OCI-LY1 (cell line): ENCODE measurements around the gene NLRP9.

Source experiments
- H2AFZ ChIP-seq: fragments of 200-600 bp; sonication (generic), shearing (Covaris generic); 2 replicates; pipeline ENCODE4 v1.6.0; 2014; ENCODE audit warnings: antibody characterized with exemption, mild to moderate bottlenecking, low read length
- H3F3A ChIP-seq: fragments of 200-600 bp; sonication (generic), shearing (Covaris generic); 2 replicates; pipeline ENCODE4 v1.6.0; 2014; ENCODE audit warnings: mild to moderate bottlenecking, antibody characterized with exemption, low read length, moderate library complexity; ENCODE audit not compliant: insufficient read depth
- H3K27ac ChIP-seq: fragments of 200-600 bp; sonication (generic); 2 replicates; pipeline ENCODE4 v1.5.1; 2014; ENCODE audit warnings: low read length, mixed run types, mild to moderate bottlenecking, low read depth; ENCODE audit not compliant: poor library complexity, severe bottlenecking
- H3K27me3 ChIP-seq: fragments of 200-600 bp; sonication (generic); 2 replicates; pipeline ENCODE4 v1.6.0; 2014; ENCODE audit warnings: antibody characterized with exemption, mild to moderate bottlenecking, low read length, moderate library complexity; ENCODE audit not compliant: insufficient read depth
- H3K36me3 ChIP-seq: fragments of 200-600 bp; sonication (generic); 2 replicates; pipeline ENCODE4 v1.6.1; 2014; ENCODE audit warnings: mild to moderate bottlenecking, antibody characterized with exemption, low read length, moderate library complexity, mixed read lengths; ENCODE audit not compliant: insufficient read depth
- H3K4me1 ChIP-seq: fragments of 200-600 bp; sonication (generic); 2 replicates; pipeline ENCODE4 v1.5.1; 2014; ENCODE audit warnings: mild to moderate bottlenecking, low read length, moderate library complexity; ENCODE audit not compliant: insufficient read depth, severe bottlenecking
- H3K4me2 ChIP-seq: fragments of 200-600 bp; sonication (generic), shearing (Covaris generic); 2 replicates; pipeline ENCODE4 v1.6.1; 2014; ENCODE audit warnings: low read length
- H3K4me3 ChIP-seq: fragments of 200-600 bp; sonication (generic); 2 replicates; pipeline ENCODE4 v1.5.1; 2014; ENCODE audit warnings: low read length, low read depth, mild to moderate bottlenecking, mixed read lengths; ENCODE audit not compliant: poor library complexity, severe bottlenecking
- H3K79me2 ChIP-seq: fragments of 200-600 bp; shearing (Covaris generic); 2 replicates; pipeline ENCODE4 v1.6.1; 2016; ENCODE audit warnings: mixed run types, low read length, mixed read lengths; ENCODE audit not compliant: insufficient read depth
- H3K9ac ChIP-seq: fragments of 200-600 bp; sonication (generic), shearing (Covaris generic); 2 replicates; pipeline ENCODE4 v1.6.1; 2014; ENCODE audit warnings: mild to moderate bottlenecking, low read length, mixed read lengths
- H3K9me2 ChIP-seq: fragments of 200-600 bp; sonication (generic), shearing (Covaris generic); 2 replicates; pipeline ENCODE4 v1.6.1; 2014; ENCODE audit warnings: low read depth, mild to moderate bottlenecking, low read length, mixed read lengths
- H3K9me3 ChIP-seq: fragments of 200-600 bp; shearing (Covaris generic); 2 replicates; pipeline ENCODE4 v1.6.1; 2014; ENCODE audit warnings: low read length, mixed read lengths
- H4K20me1 ChIP-seq: fragments of 200-600 bp; sonication (generic), shearing (Covaris generic); 2 replicates; pipeline ENCODE4 v1.6.0; 2016; ENCODE audit warnings: mild to moderate bottlenecking, low read length; ENCODE audit not compliant: insufficient read depth
- EZH2 ChIP-seq: fragments of 200-600 bp; sonication (generic), shearing (Covaris generic); IDR thresholded peaks from 2 replicates; pipeline ENCODE4 v1.8.0; 2017; ENCODE audit warnings: borderline replicate concordance, mixed run types, mild to moderate bottlenecking, antibody characterized with exemption, low read length, moderate library complexity, mixed read lengths
- TF ChIP-seq, protein P1 (sequence below): fragments of 200-600 bp; sonication (generic), shearing (Covaris generic); IDR thresholded peaks from 2 replicates; pipeline ENCODE4 v1.5.1; 2017; ENCODE audit warnings: mild to moderate bottlenecking, antibody characterized with exemption, low read length, moderate library complexity, mixed read lengths

The NLRP9 gene

DNA sequence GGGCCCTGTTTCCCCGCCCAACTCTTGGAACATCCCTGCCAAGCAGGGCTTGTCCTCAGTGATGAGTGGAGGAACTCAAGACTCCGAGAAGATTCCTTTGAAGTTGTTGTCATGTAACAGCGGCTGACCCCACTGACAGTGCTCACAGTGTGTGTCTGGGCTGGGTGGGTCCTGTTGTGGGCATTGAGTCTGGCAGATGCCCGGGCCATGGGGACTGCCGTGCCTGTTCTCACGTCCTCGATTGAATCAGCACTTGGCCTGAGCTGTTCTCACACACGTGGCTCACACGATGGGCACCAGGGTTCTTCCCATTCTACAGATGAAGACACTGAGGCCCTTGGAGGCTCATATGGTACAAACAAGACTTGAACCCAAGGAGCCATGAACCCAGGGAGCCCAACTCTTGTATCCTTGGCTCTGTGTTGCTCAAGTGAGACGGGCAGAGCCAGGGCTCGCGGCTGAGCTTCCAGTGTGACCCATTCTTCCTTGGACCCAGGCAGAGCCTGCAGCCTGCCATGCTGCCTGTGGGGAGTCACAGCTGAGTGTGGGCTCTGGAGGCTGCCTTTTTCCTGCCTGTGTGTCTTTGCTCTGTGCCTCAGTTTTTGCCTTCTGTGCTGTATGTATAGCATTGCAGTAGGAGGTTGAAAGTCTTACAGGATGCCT lies 71.7 kb downstream of the NLRP9 start:
- peaks cover 6% of the 10 kb centered on the region for H3K4me1 ChIP-seq
- no peak overlapping the region for H3K4me3 ChIP-seq
- no peak overlapping the region for H3K9ac ChIP-seq
- H3K4me2 ChIP-seq, result no peak overlapping the region
- no peaks in the 10 kb centered on the region for H3K9me2 ChIP-seq
- no peak overlapping the region for H3K27ac ChIP-seq
- no peak overlapping the region for H2AFZ ChIP-seq
- peaks cover 98% of the 10 kb centered on the region for H3K36me3 ChIP-seq
- H3K27me3 ChIP-seq, result no peaks in the 10 kb centered on the region
- no peaks in the 10 kb centered on the region for H3F3A ChIP-seq
- H3K79me2 ChIP-seq, result no peaks in the 10 kb centered on the region
- H4K20me1 ChIP-seq, result no peaks in the 10 kb centered on the region
- H3K9me3 ChIP-seq, result no peaks in the 10 kb centered on the region
- TF ChIP-seq, protein P1, sequence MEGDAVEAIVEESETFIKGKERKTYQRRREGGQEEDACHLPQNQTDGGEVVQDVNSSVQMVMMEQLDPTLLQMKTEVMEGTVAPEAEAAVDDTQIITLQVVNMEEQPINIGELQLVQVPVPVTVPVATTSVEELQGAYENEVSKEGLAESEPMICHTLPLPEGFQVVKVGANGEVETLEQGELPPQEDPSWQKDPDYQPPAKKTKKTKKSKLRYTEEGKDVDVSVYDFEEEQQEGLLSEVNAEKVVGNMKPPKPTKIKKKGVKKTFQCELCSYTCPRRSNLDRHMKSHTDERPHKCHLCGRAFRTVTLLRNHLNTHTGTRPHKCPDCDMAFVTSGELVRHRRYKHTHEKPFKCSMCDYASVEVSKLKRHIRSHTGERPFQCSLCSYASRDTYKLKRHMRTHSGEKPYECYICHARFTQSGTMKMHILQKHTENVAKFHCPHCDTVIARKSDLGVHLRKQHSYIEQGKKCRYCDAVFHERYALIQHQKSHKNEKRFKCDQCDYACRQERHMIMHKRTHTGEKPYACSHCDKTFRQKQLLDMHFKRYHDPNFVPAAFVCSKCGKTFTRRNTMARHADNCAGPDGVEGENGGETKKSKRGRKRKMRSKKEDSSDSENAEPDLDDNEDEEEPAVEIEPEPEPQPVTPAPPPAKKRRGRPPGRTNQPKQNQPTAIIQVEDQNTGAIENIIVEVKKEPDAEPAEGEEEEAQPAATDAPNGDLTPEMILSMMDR, result no peak
- no peak for TF ChIP-seq EZH2

DNA sequence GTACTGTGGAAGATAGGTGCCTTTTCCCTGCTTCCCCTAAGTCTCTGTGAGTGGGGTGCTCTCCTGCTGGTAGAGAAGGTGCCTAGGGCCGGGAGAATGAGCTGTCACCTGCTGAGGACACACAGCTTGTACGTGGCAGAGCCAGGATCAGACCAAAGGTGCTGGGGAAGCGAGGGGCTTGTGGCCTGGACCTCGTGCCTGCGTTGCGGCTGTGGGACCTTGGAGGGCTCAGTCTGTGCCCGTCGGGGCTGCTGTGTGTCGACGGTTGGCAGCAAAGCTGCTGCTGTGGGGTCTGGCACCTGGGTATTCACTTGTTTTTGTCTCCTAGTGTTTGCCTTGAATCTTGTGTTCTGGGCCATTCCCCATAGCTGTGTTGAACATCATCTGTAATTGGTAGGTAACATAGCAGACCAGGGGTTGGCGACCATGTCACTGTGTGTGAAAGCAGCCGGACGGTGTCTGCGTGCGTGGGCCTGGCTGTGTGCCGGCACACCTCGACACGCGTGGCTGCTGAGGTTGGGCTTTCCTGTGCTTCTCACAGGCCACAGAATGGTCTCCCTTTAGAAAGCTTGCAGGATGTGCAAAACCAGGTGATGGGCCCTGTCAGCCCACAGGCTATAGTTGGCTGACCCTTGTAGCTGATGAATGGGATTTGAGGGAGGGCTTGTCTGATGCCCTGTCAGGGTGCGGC lies 74.2 kb downstream of the NLRP9 start:
- peaks cover 3% of the 10 kb centered on the region for H3K4me1 ChIP-seq
- H3K4me3 ChIP-seq, result no peak overlapping the region
- H2AFZ ChIP-seq, result no peak overlapping the region
- TF ChIP-seq, protein P1, result no peak
- no peak for TF ChIP-seq EZH2
- no peaks in the 10 kb centered on the region for H3F3A ChIP-seq
- H3K27ac ChIP-seq, result no peak overlapping the region
- H3K9me2 ChIP-seq, result no peaks in the 10 kb centered on the region
- no peak overlapping the region for H3K4me2 ChIP-seq
- peaks cover 16% of the 10 kb centered on the region for H3K79me2 ChIP-seq
- H4K20me1 ChIP-seq, result no peaks in the 10 kb centered on the region
- no peaks in the 10 kb centered on the region for H3K27me3 ChIP-seq
- H3K9ac ChIP-seq, result no peak overlapping the region
- no peaks in the 10 kb centered on the region for H3K9me3 ChIP-seq
- H3K36me3 ChIP-seq, result peaks cover 98% of the 10 kb centered on the region

DNA sequence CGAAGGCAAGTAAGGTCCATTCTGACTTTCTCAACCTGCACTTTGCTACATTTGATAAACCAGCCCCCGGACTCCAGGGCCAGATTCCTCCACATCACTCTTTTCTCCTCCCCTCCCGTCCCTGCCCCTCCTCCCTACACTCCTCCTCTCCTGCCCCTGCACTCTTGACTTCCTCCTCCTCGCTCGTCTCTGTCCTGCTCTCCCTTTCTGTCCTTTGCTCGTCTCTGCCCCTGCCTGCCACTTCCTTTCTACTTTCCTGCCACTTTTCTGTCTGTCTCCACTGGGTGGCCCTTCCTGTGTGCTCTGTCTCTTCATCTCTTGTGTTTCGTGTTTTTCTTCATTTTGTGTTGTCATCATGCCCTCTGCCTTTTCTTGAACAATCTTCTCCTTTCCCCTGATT lies 76.4 kb downstream of the NLRP9 start:
- H3K36me3 ChIP-seq, result peaks cover 92% of the 10 kb centered on the region
- H4K20me1 ChIP-seq, result no peaks in the 10 kb centered on the region; the same call in 1 of the 2 replicates
- peaks cover 24% of the 10 kb centered on the region for H3K4me1 ChIP-seq
- no peaks in the 10 kb centered on the region for H3K9me2 ChIP-seq
- H3K9me3 ChIP-seq, result no peaks in the 10 kb centered on the region
- H3K9ac ChIP-seq, result no peak overlapping the region
- H3K79me2 ChIP-seq, result peaks cover 38% of the 10 kb centered on the region
- no peak for TF ChIP-seq EZH2
- TF ChIP-seq, protein P1, result no peak
- H3F3A ChIP-seq, result no peaks in the 10 kb centered on the region
- no peak overlapping the region for H3K4me2 ChIP-seq
- no peak overlapping the region for H2AFZ ChIP-seq
- H3K4me3 ChIP-seq, result no peak overlapping the region
- no peak overlapping the region for H3K27ac ChIP-seq
- H3K27me3 ChIP-seq, result no peaks in the 10 kb centered on the region
